ENCODE data around the gene SLC7A1. TPM values are rescaled to one million over a fixed set of nuclear protein-coding genes. Genes with fewer than 3 reads are reported as not detected.
A peak's percentile ranks its signal among the peaks of the same experiment; 100 is the strongest.

The SLC7A1 gene
- total RNA-seq, 6 donors from 2014 or later: 2.1 to 38.0 (median 21.5) TPM

GRCh38 chr13:29479716-29480492 is 115.6 kb downstream of the SLC7A1 start:
- Histone ChIP-seq H3K4me3 (no peak overlapping the region), H3K27me3 (no peaks in the 10 kb centered on the region), H3K4me1 (no peaks in the 10 kb centered on the region), H3K27ac (no peak overlapping the region), H3K9me3 (no peaks in the 10 kb centered on the region), H3K36me3 (no peaks in the 10 kb centered on the region)
- DNase-seq (peak in 1 of 2 donors; percentile 82), ATAC-seq (ENCODE audit: low FRiP score in 2 of 2) (no peak)
- TF ChIP-seq EP300 (IDR thresholded peaks at IDR 0.05) (no peak), CTCF (IDR thresholded peaks at IDR 0.05) (no peak), POLR2A (IDR thresholded peaks at IDR 0.05) (no peak), POLR2AphosphoS5 (IDR thresholded peaks at IDR 0.05) (no peak)
- 77 to 79% methylated on average over 17 to 25 of the region's 25 CpGs for WGBS, 2 donors

- no peak overlapping the region for H3K4me3 ChIP-seq
- no peak for ATAC-seq (ENCODE audit: low FRiP score in 2 of 2)
- H3K36me3 ChIP-seq: no peaks in the 10 kb centered on the region
- no peak for DNase-seq
- 69 to 77% methylated on average over 3 of the region's 3 CpGs for WGBS, 2 donors
- no peak for TF ChIP-seq POLR2AphosphoS5 (IDR thresholded peaks at IDR 0.05)
- TF ChIP-seq POLR2A (IDR thresholded peaks at IDR 0.05): no peak
- no peak for TF ChIP-seq CTCF (IDR thresholded peaks at IDR 0.05)
- no peak for TF ChIP-seq EP300 (IDR thresholded peaks at IDR 0.05)
- no peaks in the 10 kb centered on the region for H3K9me3 ChIP-seq
- H3K4me1 ChIP-seq: no peaks in the 10 kb centered on the region
- H3K27ac ChIP-seq: no peak overlapping the region
- no peaks in the 10 kb centered on the region for H3K27me3 ChIP-seq
Measured at GRCh38 chr13:29476046-29476445, 119.4 kb downstream of the SLC7A1 start.

GRCh38 chr13:29474991-29475390 is 120.5 kb downstream of the SLC7A1 start:
- 77 to 79% methylated on average over 3 of the region's 3 CpGs for WGBS, 2 donors
- Histone ChIP-seq H3K4me1 (no peaks in the 10 kb centered on the region), H3K36me3 (no peaks in the 10 kb centered on the region), H3K9me3 (no peaks in the 10 kb centered on the region), H3K27ac (no peak overlapping the region), H3K27me3 (no peaks in the 10 kb centered on the region), H3K4me3 (no peak overlapping the region)
- TF ChIP-seq EP300 (IDR thresholded peaks at IDR 0.05) (no peak), POLR2AphosphoS5 (IDR thresholded peaks at IDR 0.05) (no peak), CTCF (IDR thresholded peaks at IDR 0.05) (no peak)
- no peak for DNase-seq
- ATAC-seq (ENCODE audit: low FRiP score in 2 of 2): no peak

GRCh38 chr13:29473166-29473565 is 122.3 kb downstream of the SLC7A1 start:
- H3K4me1 ChIP-seq: no peaks in the 10 kb centered on the region
- WGBS, 2 donors: 77 to 83% methylated on average over 4 of the region's 4 CpGs
- no peak for TF ChIP-seq CTCF (IDR thresholded peaks at IDR 0.05)
- no peak for TF ChIP-seq POLR2AphosphoS5 (IDR thresholded peaks at IDR 0.05)
- TF ChIP-seq EP300 (IDR thresholded peaks at IDR 0.05): no peak
- no peak for TF ChIP-seq POLR2A (IDR thresholded peaks at IDR 0.05)
- ATAC-seq (ENCODE audit: low FRiP score in 2 of 2) (no peak), DNase-seq (no peak)
- no peak overlapping the region for H3K27ac ChIP-seq
- no peaks in the 10 kb centered on the region for H3K27me3 ChIP-seq
- H3K4me3 ChIP-seq: no peak overlapping the region
- H3K9me3 ChIP-seq: no peaks in the 10 kb centered on the region
- no peaks in the 10 kb centered on the region for H3K36me3 ChIP-seq

Measured in upper lobe of left lung (tissue), 6 donors.